ENCODE results near the gene SLC2A13.
"Not testable (repeated sequence)": the region's sequence is repeated elsewhere in the genome, so short reads cannot be mapped to it uniquely, and the experiment has no call there.

SLC2A13 gene

GRCh38 chr12:39905152-39905551 lies 200.7 kb downstream of the SLC2A13 start:
- Histone ChIP-seq H3K79me1 (ENCODE audit: low read length) (no peaks in the 10 kb centered on the region), H3K18ac (ENCODE audit: low read length) (no peak overlapping the region), H3K79me2 (ENCODE audit: control insufficient read depth, insufficient read depth, low read length, poor library complexity) (no peaks in the 10 kb centered on the region), H3K4me3 (ENCODE audit: low read depth, low read length) (no peak overlapping the region), H2AFZ (ENCODE audit: insufficient read depth, low read length, poor library complexity) (no peak overlapping the region), H3K27ac (ENCODE audit: low read depth, low read length) (no peak overlapping the region), H3K14ac (ENCODE audit: low read length) (no peak overlapping the region), H3K9ac (ENCODE audit: low read length) (peak overlapping the region; percentile 79), H3K27me3 (ENCODE audit: insufficient read depth, low read length) (no peaks in the 10 kb centered on the region), H3K4me2 (ENCODE audit: low read length) (no peak overlapping the region), H4K91ac (ENCODE audit: low read depth, low read length) (no peak overlapping the region), H3K4ac (ENCODE audit: low read depth, low read length) (no peak overlapping the region), H3K36me3 (ENCODE audit: control insufficient read depth in 1 of 2, insufficient read depth in 2 of 2, low read length in 2 of 2) (no peaks in the 10 kb centered on the region), H2AK5ac (ENCODE audit: low read length) (no peak overlapping the region), H3K23ac (ENCODE audit: low read length) (no peak overlapping the region), H2BK5ac (ENCODE audit: low read depth, low read length, poor library complexity) (no peak overlapping the region), H3K4me1 (ENCODE audit: control insufficient read depth in 1 of 2, insufficient read depth in 2 of 2, low read length in 2 of 2) (no peaks in the 10 kb centered on the region), H3K9me3 (ENCODE audit: insufficient read depth, low read depth, low read length) (no peaks in the 10 kb centered on the region), H4K8ac (ENCODE audit: low read depth, low read length) (no peak overlapping the region), H2BK120ac (ENCODE audit: insufficient read depth, low read length, poor library complexity) (no peak overlapping the region), H4K12ac (ENCODE audit: low read depth, low read length) (no peak overlapping the region), H2BK12ac (ENCODE audit: low read length) (no peak overlapping the region)
- WGBS (ENCODE audit: extremely low coverage, insufficient coverage, insufficient read length) = no CpG with 5 or more reads among the region's 1 CpG
- DNase-seq = no peak

- WGBS (ENCODE audit: extremely low coverage, insufficient coverage, insufficient read length) = no CpG with 5 or more reads among the region's 2 CpGs
- no peaks in the 10 kb centered on the region for H3K36me3 ChIP-seq (ENCODE audit: control insufficient read depth in 1 of 2, insufficient read depth in 2 of 2, low read length in 2 of 2)
- no peak overlapping the region for H3K14ac ChIP-seq (ENCODE audit: low read length)
Measured at GRCh38 chr12:39902821-39903220, 203.1 kb downstream of the SLC2A13 start.

GRCh38 chr12:39897315-39897714 lies 208.6 kb downstream of the SLC2A13 start:
- Histone ChIP-seq H2BK12ac (ENCODE audit: low read length) (no peak overlapping the region), H2BK120ac (ENCODE audit: insufficient read depth, low read length, poor library complexity) (no peak overlapping the region), H3K14ac (ENCODE audit: low read length) (no peak overlapping the region), H4K91ac (ENCODE audit: low read depth, low read length) (no peak overlapping the region), H2BK5ac (ENCODE audit: low read depth, low read length, poor library complexity) (no peak overlapping the region), H3K23ac (ENCODE audit: low read length) (no peak overlapping the region), H3K4me1 (ENCODE audit: control insufficient read depth in 1 of 2, insufficient read depth in 2 of 2, low read length in 2 of 2) (no peaks in the 10 kb centered on the region), H3K18ac (ENCODE audit: low read length) (no peak overlapping the region), H3K9ac (ENCODE audit: low read length) (no peak overlapping the region), H2AFZ (ENCODE audit: insufficient read depth, low read length, poor library complexity) (no peak overlapping the region), H3K4me3 (ENCODE audit: low read depth, low read length) (no peak overlapping the region), H4K8ac (ENCODE audit: low read depth, low read length) (no peak overlapping the region), H3K9me3 (ENCODE audit: insufficient read depth, low read depth, low read length) (no peaks in the 10 kb centered on the region), H3K27me3 (ENCODE audit: insufficient read depth, low read length) (no peaks in the 10 kb centered on the region), H3K36me3 (ENCODE audit: control insufficient read depth in 1 of 2, insufficient read depth in 2 of 2, low read length in 2 of 2) (no peaks in the 10 kb centered on the region), H3K4ac (ENCODE audit: low read depth, low read length) (no peak overlapping the region), H3K4me2 (ENCODE audit: low read length) (no peak overlapping the region), H4K12ac (ENCODE audit: low read depth, low read length) (no peak overlapping the region), H2AK5ac (ENCODE audit: low read length) (no peak overlapping the region), H3K79me1 (ENCODE audit: low read length) (no peaks in the 10 kb centered on the region), H3K79me2 (ENCODE audit: control insufficient read depth, insufficient read depth, low read length, poor library complexity) (no peaks in the 10 kb centered on the region), H3K27ac (ENCODE audit: low read depth, low read length) (no peak overlapping the region)
- no peak for DNase-seq
- no CpG with 5 or more reads among the region's 1 CpG for WGBS (ENCODE audit: extremely low coverage, insufficient coverage, insufficient read length)

More at GRCh38 chr12:39902821-39903220, 203.1 kb downstream of the SLC2A13 start:
- no peak overlapping the region for H2BK120ac ChIP-seq (ENCODE audit: insufficient read depth, low read length, poor library complexity)
- H3K79me1 ChIP-seq (ENCODE audit: low read length) = no peaks in the 10 kb centered on the region
- H3K9ac ChIP-seq (ENCODE audit: low read length) = no peak overlapping the region
- H2BK12ac ChIP-seq (ENCODE audit: low read length) = no peak overlapping the region
- H3K27ac ChIP-seq (ENCODE audit: low read depth, low read length) = no peak overlapping the region
- H3K4me2 ChIP-seq (ENCODE audit: low read length) = no peak overlapping the region
- no peaks in the 10 kb centered on the region for H3K79me2 ChIP-seq (ENCODE audit: control insufficient read depth, insufficient read depth, low read length, poor library complexity)
- DNase-seq = no peak
- H3K4me3 ChIP-seq (ENCODE audit: low read depth, low read length) = no peak overlapping the region
- H3K18ac ChIP-seq (ENCODE audit: low read length) = no peak overlapping the region
- H4K8ac ChIP-seq (ENCODE audit: low read depth, low read length) = no peak overlapping the region
- no peak overlapping the region for H4K12ac ChIP-seq (ENCODE audit: low read depth, low read length)
- no peaks in the 10 kb centered on the region for H3K9me3 ChIP-seq (ENCODE audit: insufficient read depth, low read depth, low read length)
- H3K4ac ChIP-seq (ENCODE audit: low read depth, low read length) = no peak overlapping the region
- no peak overlapping the region for H2AK5ac ChIP-seq (ENCODE audit: low read length)
- no peak overlapping the region for H4K91ac ChIP-seq (ENCODE audit: low read depth, low read length)
- no peak overlapping the region for H3K23ac ChIP-seq (ENCODE audit: low read length)
- no peak overlapping the region for H2BK5ac ChIP-seq (ENCODE audit: low read depth, low read length, poor library complexity)
- no peaks in the 10 kb centered on the region for H3K4me1 ChIP-seq (ENCODE audit: control insufficient read depth in 1 of 2, insufficient read depth in 2 of 2, low read length in 2 of 2)
- no peak overlapping the region for H2AFZ ChIP-seq (ENCODE audit: insufficient read depth, low read length, poor library complexity)
- no peaks in the 10 kb centered on the region for H3K27me3 ChIP-seq (ENCODE audit: insufficient read depth, low read length)

DNA sequence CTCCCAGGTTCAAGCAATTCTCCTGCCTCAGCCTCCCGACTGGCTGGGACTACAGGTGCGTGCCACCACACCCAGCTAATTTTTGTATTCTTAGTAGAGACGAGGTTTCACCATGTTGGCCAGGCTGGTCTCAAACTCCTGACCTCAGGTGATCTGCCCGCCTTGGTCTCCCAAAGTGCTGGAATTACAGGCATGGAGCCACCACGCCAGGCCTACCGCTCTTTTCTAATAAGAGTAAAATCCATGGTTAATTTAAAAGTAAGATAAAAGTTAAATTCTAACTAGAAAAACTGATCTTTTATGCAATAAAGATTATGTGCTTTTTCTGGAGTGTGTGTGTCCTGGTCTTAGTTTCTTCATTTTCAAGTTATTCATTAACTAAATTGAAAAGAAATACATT lies 212.5 kb downstream of the SLC2A13 start:
- not testable (repeated sequence) for H3K27ac ChIP-seq (ENCODE audit: low read depth, low read length); H3K23ac ChIP-seq (ENCODE audit: low read length); H3K14ac ChIP-seq (ENCODE audit: low read length); H3K9ac ChIP-seq (ENCODE audit: low read length); H4K91ac ChIP-seq (ENCODE audit: low read depth, low read length); H3K4me1 ChIP-seq (ENCODE audit: control insufficient read depth in 1 of 2, insufficient read depth in 2 of 2, low read length in 2 of 2); H2AK5ac ChIP-seq (ENCODE audit: low read length); H2AFZ ChIP-seq (ENCODE audit: insufficient read depth, low read length, poor library complexity); H2BK12ac ChIP-seq (ENCODE audit: low read length); H3K79me2 ChIP-seq (ENCODE audit: control insufficient read depth, insufficient read depth, low read length, poor library complexity); H3K79me1 ChIP-seq (ENCODE audit: low read length); H3K27me3 ChIP-seq (ENCODE audit: insufficient read depth, low read length); H3K18ac ChIP-seq (ENCODE audit: low read length); H3K4me3 ChIP-seq (ENCODE audit: low read depth, low read length); H2BK5ac ChIP-seq (ENCODE audit: low read depth, low read length, poor library complexity); H3K4ac ChIP-seq (ENCODE audit: low read depth, low read length); H2BK120ac ChIP-seq (ENCODE audit: insufficient read depth, low read length, poor library complexity); H3K4me2 ChIP-seq (ENCODE audit: low read length); H4K8ac ChIP-seq (ENCODE audit: low read depth, low read length); H3K9me3 ChIP-seq (ENCODE audit: insufficient read depth, low read depth, low read length); H4K12ac ChIP-seq (ENCODE audit: low read depth, low read length); DNase-seq; H3K36me3 ChIP-seq (ENCODE audit: control insufficient read depth in 1 of 2, insufficient read depth in 2 of 2, low read length in 2 of 2)
- WGBS (ENCODE audit: extremely low coverage, insufficient coverage, insufficient read length) = no CpG with 5 or more reads among the region's 6 CpGs
